OCI-LY1 (cell line): Measurements from ENCODE around the gene COL25A1.

Experiments
- EZH2 ChIP-seq: fragments of 200-600 bp; sonication (generic), shearing (Covaris generic); IDR thresholded peaks from 2 replicates; pipeline ENCODE4 v1.8.0; 2017; ENCODE audit warnings: borderline replicate concordance, mixed run types, mild to moderate bottlenecking, antibody characterized with exemption, low read length, moderate library complexity, mixed read lengths
- TF ChIP-seq, protein P1 (sequence below): fragments of 200-600 bp; sonication (generic), shearing (Covaris generic); IDR thresholded peaks from 2 replicates; pipeline ENCODE4 v1.5.1; 2017; ENCODE audit warnings: mild to moderate bottlenecking, antibody characterized with exemption, low read length, moderate library complexity, mixed read lengths

DNA sequence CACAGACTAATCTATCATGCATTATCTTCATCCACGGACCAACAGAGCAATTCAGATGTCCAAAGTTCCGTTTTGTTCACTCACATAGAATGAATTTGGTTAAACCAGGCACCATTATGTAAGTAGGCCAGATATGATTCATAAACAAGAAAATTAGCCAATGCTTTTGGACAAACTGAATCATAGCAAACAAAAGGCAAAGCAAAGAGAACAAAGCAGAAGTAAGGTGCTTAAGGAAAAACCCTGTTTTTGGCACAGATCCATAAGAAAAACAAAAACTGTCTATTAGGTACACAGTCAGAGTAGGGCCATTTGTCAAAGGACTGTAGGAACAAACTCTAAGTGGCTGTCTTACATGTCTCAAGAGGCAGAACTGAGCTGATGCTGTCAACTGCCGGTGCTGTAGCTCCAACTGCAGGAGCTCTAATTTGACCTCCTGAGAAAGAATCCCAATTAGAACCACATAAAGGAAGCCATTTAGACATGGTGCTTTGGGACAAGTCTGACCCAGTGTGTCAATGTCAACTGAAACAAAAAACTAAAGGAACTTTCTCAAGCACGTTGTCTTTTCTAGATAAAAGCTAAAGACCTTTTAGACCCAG lies 146.7 kb downstream of the COL25A1 start:
- TF ChIP-seq, protein P1, sequence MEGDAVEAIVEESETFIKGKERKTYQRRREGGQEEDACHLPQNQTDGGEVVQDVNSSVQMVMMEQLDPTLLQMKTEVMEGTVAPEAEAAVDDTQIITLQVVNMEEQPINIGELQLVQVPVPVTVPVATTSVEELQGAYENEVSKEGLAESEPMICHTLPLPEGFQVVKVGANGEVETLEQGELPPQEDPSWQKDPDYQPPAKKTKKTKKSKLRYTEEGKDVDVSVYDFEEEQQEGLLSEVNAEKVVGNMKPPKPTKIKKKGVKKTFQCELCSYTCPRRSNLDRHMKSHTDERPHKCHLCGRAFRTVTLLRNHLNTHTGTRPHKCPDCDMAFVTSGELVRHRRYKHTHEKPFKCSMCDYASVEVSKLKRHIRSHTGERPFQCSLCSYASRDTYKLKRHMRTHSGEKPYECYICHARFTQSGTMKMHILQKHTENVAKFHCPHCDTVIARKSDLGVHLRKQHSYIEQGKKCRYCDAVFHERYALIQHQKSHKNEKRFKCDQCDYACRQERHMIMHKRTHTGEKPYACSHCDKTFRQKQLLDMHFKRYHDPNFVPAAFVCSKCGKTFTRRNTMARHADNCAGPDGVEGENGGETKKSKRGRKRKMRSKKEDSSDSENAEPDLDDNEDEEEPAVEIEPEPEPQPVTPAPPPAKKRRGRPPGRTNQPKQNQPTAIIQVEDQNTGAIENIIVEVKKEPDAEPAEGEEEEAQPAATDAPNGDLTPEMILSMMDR = no peak
- no peak for TF ChIP-seq EZH2
